ENCODE data around the gene KRT23.
"Not testable (repeated sequence)": the region's sequence is repeated elsewhere in the genome, so short reads cannot be mapped to it uniquely, and the experiment has no call there.

The KRT23 gene

DNA sequence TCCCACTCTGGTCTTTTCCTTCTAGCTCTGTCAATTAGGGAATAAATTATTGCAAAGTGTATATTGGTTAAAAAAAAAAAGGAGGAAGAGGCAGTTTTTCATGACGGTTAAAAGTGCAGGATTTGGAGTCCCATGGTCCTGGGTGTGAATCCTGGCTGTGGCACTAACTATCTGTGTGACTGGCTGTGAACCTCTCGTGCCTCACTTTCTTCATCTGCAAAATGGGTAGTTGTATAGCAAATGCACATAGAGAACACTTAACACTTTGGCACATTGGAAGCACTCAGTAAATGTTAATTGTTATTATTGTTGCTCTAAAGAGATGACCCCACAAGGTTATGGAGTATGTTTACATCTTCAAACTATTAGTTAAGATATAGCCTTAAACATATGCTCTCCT, 10.5 kb upstream of the KRT23 start:
- no peak for DNase-seq

DNA sequence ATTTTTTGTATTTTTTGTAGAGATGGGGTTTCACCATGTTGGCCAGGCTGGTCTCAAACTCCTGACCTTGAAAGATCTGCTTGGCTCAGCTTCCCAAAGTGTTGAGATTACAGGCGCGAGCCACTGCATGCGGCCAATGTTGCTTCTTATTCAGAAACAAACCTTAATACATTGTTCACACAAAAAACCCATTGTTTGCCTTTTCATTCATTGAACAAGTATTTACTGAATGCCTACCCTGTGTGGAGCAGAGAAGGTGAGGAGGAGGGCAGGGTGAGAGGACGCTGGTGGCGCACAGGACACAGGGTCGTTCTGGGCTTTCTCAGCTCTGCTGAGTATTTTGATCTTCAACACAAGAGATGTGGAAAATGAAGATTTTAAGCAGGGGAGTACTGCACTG, 8.0 kb upstream of the KRT23 start:
- no peak for DNase-seq

DNA sequence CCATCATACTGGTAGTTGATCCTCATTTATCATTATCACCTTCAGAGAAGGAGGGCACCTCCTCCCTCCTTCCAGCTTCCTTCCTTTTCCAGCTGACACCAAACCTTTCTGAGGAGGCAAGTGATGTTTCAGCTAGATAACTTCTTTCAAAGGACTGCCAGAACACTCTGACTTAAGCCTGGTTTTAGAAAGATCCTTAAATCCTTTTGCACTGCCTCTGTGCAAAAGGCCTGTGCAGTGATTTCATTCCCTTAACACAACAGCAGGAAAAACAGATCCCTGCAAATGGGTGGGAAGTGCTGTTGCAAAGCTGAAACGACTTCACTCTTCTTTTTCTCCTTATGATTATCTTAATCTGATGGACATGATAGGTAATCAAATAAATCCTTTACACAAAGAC, 7.1 kb upstream of the KRT23 start:
- DNase-seq: no peak

DNA sequence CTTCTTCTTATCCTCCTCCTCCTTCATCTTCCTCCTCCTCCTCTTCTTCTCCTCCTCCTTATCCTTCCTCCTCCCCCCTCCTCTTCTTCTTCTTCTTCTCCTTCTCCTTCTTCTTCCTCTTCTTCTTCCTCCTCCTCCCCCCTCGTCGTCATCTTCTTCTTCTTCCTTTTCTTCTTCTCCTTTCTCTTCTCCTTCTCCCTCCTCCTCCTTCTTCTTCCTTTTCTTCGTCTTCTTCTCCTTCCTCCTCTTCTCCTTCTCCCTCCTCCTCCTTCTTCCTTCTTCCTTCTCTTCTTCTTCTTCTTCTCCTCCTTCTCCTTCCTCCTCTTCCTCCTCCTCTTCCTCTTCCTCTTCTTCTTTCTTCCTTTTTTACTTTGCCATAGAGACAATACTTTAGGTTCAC, 5.1 kb upstream of the KRT23 start:
- DNase-seq: no peak

DNA sequence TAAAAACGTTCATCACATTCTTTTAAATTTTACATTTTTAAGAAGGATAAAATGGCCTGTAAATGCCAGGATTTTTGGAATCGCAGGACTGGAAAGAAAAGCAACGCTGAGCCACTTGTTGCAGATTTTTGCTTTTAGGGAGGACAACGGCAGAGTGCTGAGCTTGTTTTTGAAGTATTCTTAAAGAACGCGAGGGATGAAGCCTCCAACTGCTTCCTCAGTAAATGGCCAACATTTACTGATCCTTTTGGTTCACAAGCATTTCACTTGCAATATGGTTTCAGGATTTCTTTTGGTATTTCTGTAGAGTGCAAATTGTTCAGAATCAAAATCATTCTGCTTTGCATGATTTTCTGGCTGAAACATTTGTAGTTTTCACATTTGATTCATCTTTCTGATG, 2.8 kb upstream of the KRT23 start:
- no peak for DNase-seq

DNA sequence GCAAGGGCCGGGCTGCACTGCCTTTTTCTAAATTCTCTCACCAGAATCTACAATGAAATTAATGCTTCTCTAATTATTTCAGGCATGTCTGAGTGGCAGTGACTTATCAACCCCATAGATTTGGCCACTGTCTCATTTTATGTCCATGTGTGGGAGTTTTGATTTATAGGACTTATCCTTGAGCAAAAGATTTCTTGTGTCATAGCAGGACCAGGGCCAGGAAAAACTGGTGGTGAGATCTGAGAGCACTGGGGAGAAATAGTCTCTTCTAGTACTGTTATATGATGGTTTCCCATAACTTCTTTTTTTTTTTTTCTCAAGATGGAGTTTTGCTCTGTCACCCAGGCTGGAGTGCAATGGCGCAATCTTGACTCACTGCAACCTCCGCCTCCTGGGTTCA, 1.5 kb upstream of the KRT23 start:
- no peak for DNase-seq

DNA sequence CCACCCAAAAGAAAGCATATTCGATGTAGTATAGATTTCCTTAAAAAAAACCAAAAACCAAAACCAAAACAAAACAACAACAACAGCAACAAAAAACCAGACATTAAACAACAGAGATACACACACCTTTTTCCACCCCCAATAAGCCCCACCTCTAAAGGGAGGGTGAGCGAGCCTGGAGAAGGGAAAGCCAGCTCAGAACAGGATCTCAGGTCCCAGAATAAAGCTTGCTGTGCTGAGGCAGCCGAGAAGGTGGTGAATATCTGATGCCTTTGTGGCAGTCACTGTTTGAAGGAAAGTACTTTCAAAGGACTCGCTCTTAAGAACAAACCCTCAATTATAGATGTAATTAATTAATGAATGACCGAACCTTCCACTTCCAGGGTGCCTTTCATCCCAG, 470 bp downstream of the KRT23 start:
- DNase-seq: no peak

DNA sequence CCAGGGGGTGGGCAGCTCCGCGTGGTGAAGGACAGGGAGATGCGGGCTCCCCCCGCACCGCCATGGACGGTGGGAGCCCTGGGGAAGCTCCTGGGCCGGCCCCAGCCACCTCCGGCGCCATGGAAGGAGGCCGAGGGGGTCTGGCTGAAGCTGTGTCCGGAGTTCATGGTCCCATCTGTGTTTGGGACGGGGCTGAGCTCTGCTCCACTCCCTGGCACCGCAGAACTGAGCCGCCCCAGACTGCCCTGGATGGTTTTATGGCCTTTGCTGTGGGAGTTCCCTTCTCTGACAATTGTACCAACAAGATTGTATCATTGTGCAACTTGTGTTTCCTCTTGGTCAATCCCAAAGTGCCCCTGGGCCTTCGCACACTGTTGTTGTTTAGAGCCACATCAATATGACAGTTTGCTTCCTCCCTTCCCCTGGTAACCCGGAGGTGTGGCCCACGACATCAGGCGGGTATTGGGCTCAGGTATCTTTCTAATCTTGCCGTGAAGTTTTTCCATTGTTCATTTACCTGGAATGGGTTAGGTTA, 942 bp downstream of the KRT23 start:
- no peak for DNase-seq

DNA sequence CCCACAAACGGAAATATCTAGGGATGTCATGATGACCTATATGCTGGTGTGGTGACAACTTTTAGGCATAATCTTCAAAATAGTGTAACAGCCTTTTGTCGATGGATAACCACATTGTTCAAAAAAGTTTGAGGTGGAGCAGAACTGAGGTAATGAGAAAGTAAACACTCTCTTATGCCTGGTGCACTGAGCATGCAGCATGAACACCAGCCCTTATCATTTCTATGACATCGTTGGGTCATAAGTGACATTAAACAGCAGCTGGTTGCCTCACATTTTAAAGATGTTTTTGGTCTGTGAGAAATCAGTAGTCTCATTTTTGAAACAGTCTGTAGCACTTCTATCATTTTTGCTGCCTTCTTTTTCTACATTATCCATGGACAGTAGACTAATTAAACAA, 1.8 kb downstream of the KRT23 start:
- no peak for DNase-seq

DNA sequence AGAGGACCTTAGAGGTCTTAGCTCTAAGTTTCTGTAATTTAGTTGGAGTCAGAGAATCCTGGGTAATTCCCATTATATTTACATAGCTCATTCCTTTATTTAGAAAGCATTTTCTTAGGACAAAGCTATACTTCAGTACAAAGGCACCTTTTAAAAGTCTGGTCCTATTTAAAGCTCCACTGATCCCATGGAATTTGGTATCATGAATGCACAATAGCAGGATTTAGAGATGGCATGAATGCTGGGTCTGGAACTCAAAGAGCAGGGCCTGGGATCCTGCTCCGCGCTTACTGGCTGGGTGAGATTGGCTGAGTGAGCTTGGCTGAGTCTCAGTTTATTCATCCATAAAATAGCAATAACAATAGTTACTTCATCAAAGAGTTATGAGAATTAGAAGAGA, 4.8 kb downstream of the KRT23 start:
- no peak for DNase-seq

DNA sequence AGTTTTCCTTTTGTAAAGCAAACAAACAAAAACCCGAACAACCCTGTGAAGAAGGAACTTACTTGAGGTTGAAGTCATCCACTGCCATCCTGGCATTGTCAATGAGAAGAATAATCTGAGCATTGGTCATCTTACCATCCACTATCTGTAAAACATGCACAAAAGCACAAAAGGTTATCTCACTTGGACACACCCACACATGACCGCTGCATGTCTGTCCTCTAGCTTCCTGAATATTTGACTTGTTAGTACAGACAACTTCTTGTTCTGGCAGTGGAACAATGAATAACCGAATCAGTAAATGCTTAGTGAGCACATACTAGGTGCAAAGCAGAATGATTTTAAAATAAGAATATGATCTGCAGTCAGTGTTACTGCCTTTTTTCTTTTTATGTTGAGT, 6.1 kb downstream of the KRT23 start:
- DNase-seq: no peak

DNA sequence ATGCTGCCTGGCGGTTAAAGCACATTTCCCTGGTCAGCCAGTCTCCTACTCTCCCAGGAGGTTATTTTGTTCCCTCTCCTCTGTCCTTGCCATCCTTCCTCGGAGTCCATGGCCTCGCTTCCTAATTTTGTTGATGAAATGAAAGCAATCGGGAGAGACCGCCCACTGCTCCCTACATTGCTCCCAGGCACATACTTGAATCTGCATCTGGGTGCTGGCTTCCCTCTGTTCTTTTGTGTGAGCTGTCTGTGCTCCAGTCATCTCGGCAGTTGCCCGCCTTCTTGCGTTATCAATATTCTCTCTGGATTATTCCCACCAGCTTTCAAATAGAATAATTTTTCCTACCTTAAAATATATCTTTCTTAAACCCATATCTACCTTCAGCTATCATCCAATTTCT, 11.1 kb downstream of the KRT23 start:
- DNase-seq: no peak

DNA sequence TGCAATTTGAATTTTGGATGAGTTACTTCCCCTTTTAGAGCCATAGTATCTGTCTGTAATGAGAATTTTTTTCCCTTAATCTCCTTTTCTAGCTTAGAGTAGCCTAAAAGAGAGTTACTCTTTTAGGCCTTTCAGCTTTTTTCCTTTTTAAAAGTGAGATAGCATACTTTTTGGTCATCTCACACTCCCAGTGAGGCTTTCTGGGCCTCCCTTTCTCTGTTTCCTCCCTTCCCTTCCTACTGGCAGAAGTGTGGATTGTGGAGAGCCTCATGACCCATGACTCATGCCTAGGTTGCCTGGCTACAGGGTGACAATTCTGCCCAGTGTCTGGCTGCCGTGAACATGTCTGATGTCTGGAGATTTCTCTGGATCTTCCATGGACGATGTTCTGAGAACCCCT, 15.2 kb downstream of the KRT23 start:
- peak in 1 of 2 experiments; percentile 42 for DNase-seq

DNA sequence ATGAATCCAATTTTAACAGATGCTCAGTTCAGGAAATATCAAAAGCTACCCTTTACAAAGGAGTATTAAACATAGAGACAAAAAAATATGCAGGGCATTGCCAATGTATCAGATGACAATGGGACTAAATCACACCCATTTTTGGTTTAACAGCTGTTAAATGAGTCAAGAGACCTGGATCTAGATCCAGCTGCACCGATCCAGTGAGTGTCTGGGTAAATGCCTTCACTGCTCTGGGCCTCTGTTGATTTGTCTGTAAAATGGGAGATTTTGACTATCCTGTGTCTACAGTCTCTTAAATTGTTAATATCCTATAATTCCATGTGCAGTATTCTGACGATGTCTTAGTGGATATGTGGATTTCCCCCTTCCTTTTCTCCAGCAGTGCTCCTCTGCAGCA, 16.4 kb downstream of the KRT23 start:
- DNase-seq: no peak

DNA sequence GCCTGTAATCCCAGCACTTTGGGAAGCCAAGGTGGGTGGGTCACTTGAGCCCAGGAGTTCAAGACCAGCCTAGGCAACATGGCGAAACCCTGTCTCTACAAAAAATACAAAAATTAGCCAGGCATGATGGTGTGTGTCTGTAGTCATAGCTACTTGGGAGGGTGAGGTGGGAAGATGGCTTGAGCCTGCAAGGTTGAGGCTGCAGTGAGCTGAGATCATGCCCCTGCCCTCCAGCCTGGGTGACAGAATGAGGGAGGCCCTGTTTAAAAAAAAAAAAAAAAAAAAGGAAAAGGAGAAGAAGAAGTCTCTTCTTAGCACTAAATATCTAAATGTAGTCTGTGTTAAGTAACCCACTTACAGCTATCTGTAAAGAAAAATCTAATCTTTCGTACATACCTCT, 20.3 kb downstream of the KRT23 start:
- not testable (repeated sequence) for DNase-seq

DNA sequence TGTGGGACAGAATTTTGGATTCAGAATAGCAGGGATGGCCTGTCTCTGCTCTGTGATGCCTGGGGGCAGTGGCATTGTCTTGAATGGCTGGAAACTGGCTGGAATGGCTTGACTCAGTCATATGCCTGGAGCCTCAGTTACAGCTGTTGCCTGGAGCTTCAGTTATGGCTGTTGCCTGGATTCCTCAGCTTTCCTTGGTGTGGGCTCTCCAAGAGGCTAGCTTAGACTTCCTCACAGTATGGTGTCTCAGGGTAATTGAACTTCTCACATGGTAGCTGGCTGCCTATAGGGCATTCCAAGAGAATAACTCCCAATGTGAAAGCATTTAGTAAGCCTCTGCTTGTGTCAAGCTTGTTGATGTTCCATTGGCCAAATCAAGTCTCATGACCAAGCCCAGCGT, 21.1 kb downstream of the KRT23 start:
- DNase-seq: no peak

DNA sequence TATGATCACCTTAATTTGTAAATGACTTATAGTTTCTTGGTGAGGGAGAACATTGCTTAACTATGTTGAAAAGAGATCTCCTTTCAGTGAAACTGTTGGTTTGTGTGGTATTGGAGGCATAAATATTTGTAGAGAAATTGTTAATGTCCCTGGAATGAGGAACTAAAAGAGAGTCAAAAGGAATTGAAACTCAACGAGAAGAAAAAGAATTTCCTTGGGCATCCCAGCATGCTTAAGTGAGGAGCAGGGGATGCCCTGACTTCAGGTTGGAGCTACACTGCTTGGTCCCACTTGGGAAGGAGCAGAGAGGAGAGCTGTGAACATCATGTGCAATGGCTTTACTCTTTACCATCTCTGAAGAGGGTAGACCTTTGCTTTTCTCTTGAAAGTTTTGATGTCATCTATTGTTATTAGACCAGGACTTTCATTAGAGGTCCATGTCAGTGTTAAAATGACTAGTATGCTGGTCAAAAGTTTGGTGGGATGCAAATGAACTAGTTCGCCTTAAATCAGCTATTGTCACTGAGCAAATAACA, 21.7 kb downstream of the KRT23 start:
- DNase-seq: no peak

DNA sequence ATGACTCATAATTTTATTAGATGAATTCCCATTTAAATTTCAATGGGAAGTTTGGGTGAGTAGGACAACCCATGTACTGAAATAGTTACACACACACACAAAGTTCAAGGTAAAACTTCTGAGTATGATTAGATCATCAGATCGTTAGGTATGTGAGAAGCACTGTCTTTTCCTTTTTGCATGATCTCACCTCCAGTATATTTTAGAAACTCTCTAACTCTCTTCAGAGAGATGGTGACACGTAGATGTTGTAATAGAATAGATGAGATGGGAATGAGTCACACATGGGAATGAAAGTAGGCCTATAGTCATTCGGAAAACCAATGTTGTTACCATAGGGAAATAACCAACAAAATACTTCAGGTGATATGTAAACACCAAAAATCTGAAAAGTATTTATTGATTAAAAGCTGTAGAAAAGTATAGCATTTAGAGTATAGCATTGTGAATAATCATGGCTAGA, 22.2 kb downstream of the KRT23 start:
- peak; percentile 92 to 94 for DNase-seq

DNA sequence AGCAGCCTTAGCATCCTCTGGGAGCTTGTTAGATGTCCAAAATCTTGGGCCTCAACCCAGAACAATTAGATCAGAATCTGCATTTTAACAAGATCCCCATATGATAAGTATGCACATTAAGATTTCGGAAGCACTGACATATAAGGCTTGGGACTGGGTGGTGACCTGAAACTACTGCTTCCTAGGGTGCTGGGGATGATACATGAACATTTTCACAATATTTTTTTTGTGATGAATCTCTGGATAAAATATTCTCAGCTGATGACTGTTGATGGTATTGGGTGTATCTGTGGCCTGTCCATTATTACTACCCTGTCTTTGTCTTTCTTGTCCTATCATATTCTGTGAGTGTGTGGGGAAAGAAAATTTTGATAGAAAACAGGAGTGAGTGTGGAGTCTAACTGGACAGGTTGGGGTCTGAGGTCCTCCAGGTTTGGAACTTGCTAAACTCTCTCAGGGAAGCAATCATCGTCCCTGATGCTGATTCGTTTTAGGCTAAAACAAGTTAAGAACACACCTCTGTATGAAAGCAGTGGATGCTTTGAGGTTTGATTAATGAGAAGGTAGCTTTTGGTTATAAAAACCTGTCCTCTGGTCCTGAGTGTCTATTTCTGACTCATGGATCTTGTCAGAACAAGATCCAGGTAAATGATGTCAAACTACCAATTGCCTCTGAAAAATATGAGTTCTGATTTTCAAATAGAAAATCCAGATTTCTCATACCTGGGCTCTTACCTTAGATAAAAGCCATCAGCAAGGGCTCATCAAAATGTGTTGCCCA, 23.2 kb downstream of the KRT23 start:
- DNase-seq: no peak

DNA sequence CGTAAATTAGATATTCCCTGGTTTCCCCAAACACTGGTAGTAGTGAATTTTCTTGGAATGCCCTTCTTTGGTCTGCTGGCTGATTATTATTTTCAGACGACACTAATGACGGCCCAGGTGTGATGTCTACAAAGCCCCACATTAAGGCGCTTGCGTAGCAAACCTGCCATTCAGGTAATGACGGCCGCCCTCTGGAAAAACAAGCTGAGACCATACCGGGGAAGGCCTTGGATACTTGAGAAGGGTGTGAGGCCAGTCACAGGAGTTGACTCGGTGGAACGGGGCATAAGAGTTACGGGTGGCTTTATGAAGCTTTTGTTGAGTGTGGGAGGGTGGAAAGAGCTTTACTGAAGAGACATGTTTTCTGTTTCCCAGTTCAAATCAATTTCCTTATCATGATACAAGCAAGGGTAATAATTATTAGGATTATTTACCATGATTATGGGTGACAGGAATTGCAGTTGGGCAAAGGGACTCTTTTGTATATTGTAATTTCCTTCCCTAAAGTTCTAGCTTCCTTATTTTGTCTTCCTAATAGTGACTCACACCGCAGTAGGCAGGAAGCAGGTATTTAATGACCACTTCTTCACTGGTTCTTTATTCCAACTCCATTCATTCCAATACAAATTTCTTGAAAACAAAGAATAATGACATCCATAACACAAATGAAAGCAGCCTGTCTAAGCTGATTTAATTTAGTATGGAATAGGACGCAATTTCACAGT, 24.8 kb downstream of the KRT23 start:
- DNase-seq: no peak

DNA sequence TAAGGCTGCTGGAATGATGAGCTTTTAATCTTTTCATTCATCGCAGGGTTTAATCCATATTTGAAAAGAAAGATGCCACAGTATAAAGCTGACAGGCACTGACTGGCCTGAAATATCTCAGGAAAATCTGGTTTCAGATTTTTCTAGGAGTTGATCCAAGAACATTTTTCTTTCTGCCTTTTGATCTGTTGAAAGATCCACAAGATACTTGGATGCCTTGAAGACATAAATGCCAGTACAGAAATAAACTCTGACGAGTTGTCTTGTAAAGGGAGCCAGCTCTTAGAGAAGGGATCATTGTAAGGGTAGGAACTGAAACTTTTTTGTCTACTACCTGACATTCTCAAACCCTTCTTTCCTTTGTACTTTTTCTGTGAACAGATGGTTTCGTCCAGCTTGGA, 27.0 kb downstream of the KRT23 start:
- DNase-seq: no peak

DNA sequence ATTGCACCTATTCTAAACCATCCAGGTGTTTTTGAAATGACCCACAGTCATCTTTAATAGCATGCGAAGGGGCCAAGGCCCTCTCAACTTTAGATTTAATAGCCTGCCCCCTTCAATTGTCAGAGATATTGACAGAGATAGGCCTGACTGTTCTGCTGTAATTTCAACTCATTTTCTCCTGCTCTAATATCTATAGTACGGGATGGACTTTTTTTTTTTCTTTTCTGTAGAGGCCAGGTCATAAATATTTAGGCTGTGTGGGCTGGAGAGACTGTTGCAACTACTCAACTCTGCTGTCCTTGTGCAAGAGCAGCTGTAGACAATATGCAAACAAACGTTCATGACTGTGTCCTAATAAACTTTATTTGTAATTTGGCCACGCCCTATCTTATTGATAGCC, 27.7 kb downstream of the KRT23 start:
- DNase-seq: no peak

DNA sequence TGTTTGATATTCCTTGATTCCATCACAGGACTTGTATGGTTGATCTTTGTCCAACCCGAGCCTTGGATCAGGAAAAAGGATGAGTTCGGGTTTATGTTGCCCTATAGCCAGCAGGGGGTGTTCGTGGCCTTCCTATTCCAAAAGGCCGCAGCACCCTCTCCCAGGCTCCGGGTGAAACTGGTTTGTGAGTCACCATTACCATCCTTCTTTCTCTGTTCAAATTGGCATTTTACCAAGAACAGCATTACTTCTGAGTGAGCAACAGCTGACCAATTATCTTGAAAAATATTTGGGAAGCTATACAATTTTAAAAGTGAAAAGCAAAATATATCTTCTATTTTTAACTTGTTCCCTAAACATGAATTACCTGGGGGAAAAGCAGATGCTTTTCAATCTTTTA, 28.1 kb downstream of the KRT23 start:
- DNase-seq: peak; percentile 85 to 87

DNA sequence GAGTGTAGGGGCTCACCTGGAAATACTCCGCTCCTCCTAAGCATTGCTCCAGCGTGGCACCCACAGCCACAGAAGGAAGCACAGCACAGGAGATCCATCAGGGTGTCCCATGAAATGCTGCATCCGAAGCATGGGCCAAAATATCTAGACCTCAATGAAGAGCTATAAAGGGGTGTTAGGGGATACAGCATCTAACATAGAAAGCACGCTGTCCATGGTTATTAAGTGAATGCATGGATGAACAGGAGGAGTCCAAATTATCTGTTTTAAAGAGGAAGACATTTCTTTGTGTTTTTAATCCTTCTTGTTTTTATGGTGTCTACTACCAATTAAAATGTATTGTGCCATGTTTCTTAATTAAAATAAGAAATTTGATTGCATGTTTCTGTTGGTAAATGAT, 30.8 kb downstream of the KRT23 start:
- no peak for DNase-seq

All from SW 1271 (cell line).